CD14-positive monocyte (primary cell): ENCODE data around the gene CYP2C9. TPM values are rescaled to one million over a fixed set of nuclear protein-coding genes. Genes with fewer than 3 reads are reported as not detected.

ENCODE experiments used
- DNase-seq, 3 donors: peaks; one replicate each; pipeline ENCODE4 v3.0.0-alpha.2; 2011 to 2022
- H2AFZ ChIP-seq: 2 replicates; pipeline ENCODE4 v1.6.0; 2012; ENCODE audit warnings: mild to moderate bottlenecking, low read depth, low read length, inconsistent platforms; ENCODE audit not compliant: insufficient read depth, poor library complexity, severe bottlenecking
- H3K27ac ChIP-seq, 2 donors: 1 replicate in 1 of 2; 2 replicates in 1 of 2; pipeline ENCODE4 v1.5.1; 2012 to 2013; ENCODE audit warnings: low read length in 2 of 2, control low read depth in 1 of 2, inconsistent platforms in 1 of 2, low read depth in 1 of 2, mild to moderate bottlenecking in 1 of 2
- H3K27me3 ChIP-seq, 2 donors: one replicate each; pipeline versions ENCODE4 v1.6.0 to v1.6.1; 2011 to 2013; ENCODE audit warnings: low read length in 2 of 2; ENCODE audit not compliant: control insufficient read depth in 2 of 2, insufficient read depth in 2 of 2
- H3K36me3 ChIP-seq, 2 donors: replicated peaks in 1 of 2; 1 replicate in 1 of 2; 2 replicates in 1 of 2; pipeline versions ENCODE4 v1.5.1 to v1.6.1; 2012 to 2013; ENCODE audit warnings: low read length in 2 of 2, control low read depth in 1 of 2, inconsistent platforms in 1 of 2, mild to moderate bottlenecking in 1 of 2; ENCODE audit not compliant: insufficient read depth in 2 of 2, control insufficient read depth in 1 of 2
- H3K4me1 ChIP-seq, 2 donors: 1 replicate in 1 of 2; 2 replicates in 1 of 2; pipeline versions ENCODE4 v1.5.1 to v1.6.1; 2012 to 2013; ENCODE audit warnings: low read length in 2 of 2, control low read depth in 1 of 2, inconsistent platforms in 1 of 2, mild to moderate bottlenecking in 1 of 2, moderate library complexity in 1 of 2; ENCODE audit not compliant: insufficient read depth in 2 of 2, control insufficient read depth in 1 of 2
- H3K4me2 ChIP-seq: replicated peaks from 2 replicates; pipeline ENCODE3; 2012; ENCODE audit warnings: low read length, moderate library complexity, mild to moderate bottlenecking; ENCODE audit not compliant: poor library complexity, severe bottlenecking; ENCODE audit errors: extremely low read depth
- H3K4me3 ChIP-seq, 3 experiments: fragments of 200-600 bp in 1 of 3; sonication (generic) in 1 of 3; replicated peaks in 1 of 3; 1 replicate in 2 of 3; 2 replicates in 1 of 3; pipeline ENCODE4 v1.5.1; 2011 to 2013; ENCODE audit warnings: low read length in 3 of 3, mild to moderate bottlenecking in 3 of 3, control low read depth in 2 of 3, low read depth in 2 of 3, inconsistent platforms in 1 of 3, moderate library complexity in 1 of 3
- H3K79me2 ChIP-seq: 2 replicates; pipeline ENCODE4 v1.6.0; 2012; ENCODE audit warnings: mild to moderate bottlenecking, control low read depth, inconsistent platforms, low read length, moderate library complexity; ENCODE audit not compliant: insufficient read depth
- H3K9ac ChIP-seq: 2 replicates; pipeline ENCODE4 v1.6.0; 2017; ENCODE audit warnings: low read length, mild to moderate bottlenecking; ENCODE audit not compliant: insufficient read depth, poor library complexity, severe bottlenecking
- H3K9me3 ChIP-seq, 2 donors: replicated peaks in 1 of 2; 1 replicate in 1 of 2; 2 replicates in 1 of 2; pipeline versions ENCODE4 v1.5.1 to v1.6.1; 2012 to 2013; ENCODE audit warnings: low read length in 2 of 2, control low read depth in 1 of 2; ENCODE audit not compliant: control insufficient read depth in 1 of 2, insufficient read depth in 1 of 2
- H4K20me1 ChIP-seq: 2 replicates; pipeline ENCODE4 v1.6.0; 2012; ENCODE audit warnings: mild to moderate bottlenecking, low read length, control low read depth, moderate library complexity; ENCODE audit not compliant: insufficient read depth
- H3K27ac Mint-ChIP-seq, 7 donors: one replicate each; pipeline ENCODE4 v1.8.0; 2020; ENCODE audit warnings: mild to moderate bottlenecking in 7 of 7, mixed read lengths in 7 of 7, moderate library complexity in 6 of 7, inconsistent platforms in 2 of 7
- H3K27me3 Mint-ChIP-seq, 3 donors: one replicate each; pipeline ENCODE4 v1.8.0; 2021 to 2022; ENCODE audit warnings: low read depth in 3 of 3, mild to moderate bottlenecking in 3 of 3, mixed read lengths in 3 of 3, moderate library complexity in 3 of 3, inconsistent platforms in 1 of 3
- H3K36me3 Mint-ChIP-seq, 2 donors: one replicate each; pipeline ENCODE4 v1.8.0; 2020; ENCODE audit warnings: mixed read lengths in 2 of 2, inconsistent platforms in 1 of 2, mild to moderate bottlenecking in 1 of 2
- H3K4me1 Mint-ChIP-seq: one replicate; pipeline ENCODE4 v1.8.0; 2020; ENCODE audit warnings: mild to moderate bottlenecking, mixed read lengths
- H3K4me3 Mint-ChIP-seq, 2 donors: one replicate each; pipeline ENCODE4 v1.8.0; 2020; ENCODE audit warnings: mild to moderate bottlenecking in 2 of 2, mixed read lengths in 2 of 2, moderate library complexity in 1 of 2
- H3K9me3 Mint-ChIP-seq, 7 donors: one replicate each; pipeline ENCODE4 v1.8.0; 2020 to 2022; ENCODE audit warnings: mixed read lengths in 7 of 7, mild to moderate bottlenecking in 6 of 7, moderate library complexity in 6 of 7, inconsistent platforms in 2 of 7
- WGBS: methylation state at CpG from one replicate; pipeline ENCODE4 v1.1.5; 2013; ENCODE audit warnings: missing lambda C conversion rate; ENCODE audit not compliant: insufficient coverage; 5-methylcytosine and 5-hydroxymethylcytosine counted together
- intact Hi-C, 2 donors: fragments of 100-400 bp; cut with micrococcal nuclease; formaldehyde crosslinking; loops; one replicate each; pipeline versions ENCODE4 v1.15.0 to v1.15.1; 2023
- polyA plus RNA-seq, 3 donors: library from polyadenylated mRNA; depleted of rRNA in 1 of 3; unstranded in 2 of 3; stranded (reverse) in 1 of 3; fragments of 300-500 nt in 2 of 3; fragments of >200 nt in 1 of 3; fragmentation: Illumina TruSeq in 2 of 3; gene quantifications; 1 replicate in 2 of 3; 2 replicates in 1 of 3; pipeline ENCODE4 v1.2.3, GENCODE V29; 2012 to 2021
- small RNA-seq: library from RNA; depleted of rRNA; stranded (forward); fragments of <200 nt; gene quantifications from one replicate; pipeline ENCODE3, GENCODE V24; 2012; ENCODE audit warnings: low read depth; ENCODE audit not compliant: insufficient read length
- TF ChIP-seq, protein P1 (sequence below): fragments of 200-600 bp; IDR thresholded peaks from one replicate; pipeline ENCODE4 v1.8.0; 2022; ENCODE audit warnings: antibody characterized with exemption, mild to moderate bottlenecking

Gene CYP2C9
- polyA plus RNA-seq, 3 donors, result not detected

DNA sequence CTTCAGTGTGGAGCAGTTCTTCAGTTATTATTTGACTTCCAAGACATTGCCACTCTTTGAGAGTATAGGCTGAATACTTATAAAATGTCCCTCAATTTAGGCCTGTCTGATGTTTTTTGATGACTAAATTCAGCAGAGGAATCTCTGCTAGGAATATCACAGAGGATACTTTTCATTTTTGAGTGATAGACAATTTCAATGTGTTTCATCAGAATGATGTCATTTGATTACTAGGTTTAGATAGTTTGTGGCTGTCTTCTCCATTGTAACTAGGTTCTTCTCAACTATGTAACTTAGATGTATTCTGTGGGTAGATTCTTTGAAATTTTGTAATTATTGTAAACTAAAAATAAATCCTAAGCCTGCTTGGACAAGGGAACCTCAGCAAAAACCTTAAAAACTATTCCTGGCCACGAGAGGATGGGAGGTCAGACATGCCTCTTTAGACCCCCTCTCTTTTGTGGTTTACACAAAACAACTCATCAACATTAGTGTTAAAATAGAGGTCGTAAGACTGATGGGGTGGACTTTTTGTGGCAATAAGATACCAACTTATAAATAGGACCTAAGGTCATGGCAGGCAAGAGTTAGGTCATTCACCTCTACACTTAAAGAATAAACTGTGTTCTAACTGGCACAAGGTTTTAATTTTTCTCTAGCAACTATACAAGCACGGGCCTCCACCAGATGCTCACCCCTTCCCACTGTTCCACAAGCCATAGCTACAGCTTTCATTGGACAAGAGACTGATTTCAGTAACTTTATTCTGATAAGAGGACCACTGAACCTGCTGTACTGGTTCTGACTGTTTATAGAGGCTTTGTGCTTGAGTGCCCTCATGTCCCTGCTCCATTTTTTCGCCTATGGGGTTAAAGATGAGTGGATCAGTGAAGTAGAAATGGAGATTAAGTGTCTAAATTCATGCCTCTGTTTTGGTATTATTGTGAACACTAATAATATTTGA, 97.2 kb downstream of the CYP2C9 start:
- Histone ChIP-seq H3K4me3 (no peak overlapping the region), H3K9ac (no peak overlapping the region), H3K36me3 (no peaks in the 10 kb centered on the region), H3K4me2 (no peak overlapping the region), H3K9me3 (no peaks in the 10 kb centered on the region), H4K20me1 (no peaks in the 10 kb centered on the region), H2AFZ (no peak overlapping the region), H3K4me1 (no peaks in the 10 kb centered on the region), H3K27ac (no peak overlapping the region), H3K79me2 (no peaks in the 10 kb centered on the region), H3K27me3 (no peaks in the 10 kb centered on the region)
- intact Hi-C loops, result no loop called here
- WGBS, result 63% methylated on average over 2 of the region's 4 CpGs
- peaks cover 0 to 2% (median 0%) of the 10 kb centered on the region in 3 donors for H3K27me3 Mint-ChIP-seq
- TF ChIP-seq, protein P1, sequence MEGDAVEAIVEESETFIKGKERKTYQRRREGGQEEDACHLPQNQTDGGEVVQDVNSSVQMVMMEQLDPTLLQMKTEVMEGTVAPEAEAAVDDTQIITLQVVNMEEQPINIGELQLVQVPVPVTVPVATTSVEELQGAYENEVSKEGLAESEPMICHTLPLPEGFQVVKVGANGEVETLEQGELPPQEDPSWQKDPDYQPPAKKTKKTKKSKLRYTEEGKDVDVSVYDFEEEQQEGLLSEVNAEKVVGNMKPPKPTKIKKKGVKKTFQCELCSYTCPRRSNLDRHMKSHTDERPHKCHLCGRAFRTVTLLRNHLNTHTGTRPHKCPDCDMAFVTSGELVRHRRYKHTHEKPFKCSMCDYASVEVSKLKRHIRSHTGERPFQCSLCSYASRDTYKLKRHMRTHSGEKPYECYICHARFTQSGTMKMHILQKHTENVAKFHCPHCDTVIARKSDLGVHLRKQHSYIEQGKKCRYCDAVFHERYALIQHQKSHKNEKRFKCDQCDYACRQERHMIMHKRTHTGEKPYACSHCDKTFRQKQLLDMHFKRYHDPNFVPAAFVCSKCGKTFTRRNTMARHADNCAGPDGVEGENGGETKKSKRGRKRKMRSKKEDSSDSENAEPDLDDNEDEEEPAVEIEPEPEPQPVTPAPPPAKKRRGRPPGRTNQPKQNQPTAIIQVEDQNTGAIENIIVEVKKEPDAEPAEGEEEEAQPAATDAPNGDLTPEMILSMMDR, result no peak
- H3K4me3 Mint-ChIP-seq, result no peak overlapping the region
- H3K9me3 Mint-ChIP-seq, result peaks cover 0 to 5% (median 0%) of the 10 kb centered on the region in 7 donors
- peaks cover 6% of the 10 kb centered on the region for H3K4me1 Mint-ChIP-seq
- no peak overlapping the region for H3K27ac Mint-ChIP-seq
- DNase-seq, result no peak
- no peaks in the 10 kb centered on the region for H3K36me3 Mint-ChIP-seq

DNA sequence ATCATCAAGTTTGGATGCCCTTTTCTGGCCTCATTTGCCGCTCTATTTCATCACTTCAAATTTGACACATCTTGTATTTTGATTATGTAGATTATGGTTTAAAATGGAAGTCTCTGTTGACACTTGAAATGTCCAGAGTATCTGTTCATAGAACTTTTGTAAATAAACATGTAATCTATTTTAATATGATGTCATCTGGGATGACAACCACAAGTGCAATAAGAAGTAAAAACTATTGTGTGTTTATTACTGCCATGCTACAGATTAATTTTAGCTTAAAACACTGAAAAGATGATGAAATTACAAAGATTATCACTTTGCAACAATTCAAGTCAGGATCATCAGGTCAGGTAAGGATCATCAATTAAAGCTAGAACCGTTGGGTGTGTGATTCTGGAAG, 100.8 kb downstream of the CYP2C9 start:
- H3K27ac ChIP-seq, result no peak overlapping the region
- Mint-ChIP-seq H3K27ac (no peak overlapping the region), H3K4me3 (no peak overlapping the region), H3K9me3 (peaks cover 0 to 3% (median 0%) of the 10 kb centered on the region in 7 donors), H3K27me3 (no peaks in the 10 kb centered on the region), H3K36me3 (no peaks in the 10 kb centered on the region), H3K4me1 (peaks cover 6% of the 10 kb centered on the region)
- TF ChIP-seq, protein P1, result no peak
- H3K4me1 ChIP-seq, result no peaks in the 10 kb centered on the region
- no peaks in the 10 kb centered on the region for H3K79me2 ChIP-seq
- H3K36me3 ChIP-seq, result no peaks in the 10 kb centered on the region
- H4K20me1 ChIP-seq, result no peaks in the 10 kb centered on the region
- H2AFZ ChIP-seq, result no peak overlapping the region
- no CpG with 5 or more reads among the region's 2 CpGs for WGBS
- H3K9ac ChIP-seq, result no peak overlapping the region
- no peak overlapping the region for H3K4me3 ChIP-seq
- no peaks in the 10 kb centered on the region for H3K27me3 ChIP-seq
- intact Hi-C loops, result no loop called here
- no peak overlapping the region for H3K4me2 ChIP-seq
- H3K9me3 ChIP-seq, result no peaks in the 10 kb centered on the region
- no peak for DNase-seq

Small RNAs within 50 kb of the gene (small RNA-seq; reads per million reads assigned to genes)
- gene CYP2C60P, result not detected

Other genes with a start within 250 kb of the CYP2C9 start
- gene CYP2C19, start 176.0 kb upstream of the CYP2C9 start, polyA plus RNA-seq, result not detected
- not detected for gene CYP2C8, start 130.8 kb downstream of the CYP2C9 start, polyA plus RNA-seq